ENCODE results near the gene SMDT1.

SMDT1 gene

DNA sequence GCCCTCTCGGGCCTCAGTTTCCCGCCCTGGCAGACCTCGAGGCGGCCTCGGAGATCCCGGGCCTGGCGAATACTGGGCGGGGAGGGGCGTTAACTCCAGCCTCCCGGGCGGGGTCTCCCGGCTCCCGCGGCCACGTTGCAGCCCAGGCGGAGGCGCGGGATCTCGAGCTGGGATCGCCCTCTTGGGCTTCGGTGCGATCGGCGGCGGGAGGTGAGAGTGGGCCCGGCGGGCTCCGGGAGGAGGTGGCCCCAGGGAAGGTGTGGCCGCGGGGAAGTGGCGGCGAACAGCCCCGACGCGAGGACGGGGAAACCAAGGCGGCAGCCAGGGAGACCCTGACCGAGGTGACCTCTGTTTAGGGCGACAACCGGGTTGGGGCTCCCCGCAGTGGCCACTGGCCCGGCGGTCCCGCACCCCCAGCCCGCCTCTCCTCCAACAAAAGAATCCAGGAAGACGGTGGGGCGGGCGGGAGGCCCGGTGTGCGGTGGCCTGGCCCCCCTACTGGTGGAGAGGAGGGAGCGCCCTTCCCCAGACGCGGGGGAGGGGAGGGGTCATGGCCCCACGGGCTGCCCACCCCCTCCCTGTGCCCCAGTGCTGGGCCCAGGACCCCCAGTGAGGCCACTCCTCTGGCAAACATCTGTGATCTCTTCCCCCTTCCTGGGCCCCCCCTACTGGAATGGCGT is 5.2 kb upstream of the SMDT1 start, which contains the start of gene PHETA2:
Gene PHETA2 (plus strand): TSS at position 117 of the 680 bp plus-strand sequence. CDS start 3,046 bp downstream, outside the sequence.
- H3K27ac ChIP-seq = peak within 1 kb of the TSS; percentile 86 to 95 (median 88)
- H3K9ac ChIP-seq = peak within 1 kb of the TSS; percentile 82 to 94 (median 90)
- H3K4me2 ChIP-seq = peak within 1 kb of the TSS; percentile 75 to 93 (median 86)

DNA sequence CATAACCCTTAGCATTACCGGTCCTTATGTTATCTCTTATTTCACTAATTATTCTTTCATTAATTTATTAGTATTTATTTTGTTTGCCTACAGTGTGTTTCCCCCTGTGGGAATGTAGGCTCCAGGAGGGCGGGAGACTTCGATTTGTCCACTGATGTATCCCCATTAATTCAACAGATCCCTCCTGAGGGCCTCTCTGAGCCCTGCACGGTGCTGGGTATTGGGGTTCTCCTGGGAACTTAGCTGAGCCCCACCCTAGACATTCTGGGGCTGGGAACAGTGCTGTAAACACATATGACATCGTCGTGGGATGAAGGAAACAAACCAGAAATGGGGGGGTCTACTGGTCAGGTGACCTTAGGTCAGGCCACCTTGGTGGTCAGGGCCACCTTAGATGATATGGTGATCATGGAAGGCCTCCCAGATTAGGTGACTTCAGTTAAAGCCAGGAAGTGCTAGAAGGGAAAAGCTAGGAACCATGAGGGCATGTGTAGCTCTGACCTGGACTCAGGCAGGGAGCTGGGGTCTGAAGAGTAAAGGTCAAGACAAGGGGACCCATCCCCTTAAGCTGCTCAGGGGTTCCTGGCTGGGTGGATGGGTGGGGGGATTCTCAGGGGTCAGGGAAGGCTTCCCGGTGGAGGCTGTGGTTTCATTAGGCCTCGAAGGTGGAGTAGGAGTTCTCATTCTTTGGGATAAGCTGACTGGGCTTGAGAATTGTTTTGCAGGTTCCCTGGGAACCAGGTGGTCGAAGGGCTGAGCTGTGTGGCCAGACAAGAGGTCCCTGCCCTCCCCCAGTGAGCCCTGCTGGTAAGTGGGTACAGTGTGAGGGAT is 4.4 kb upstream of the SMDT1 start:
- Histone ChIP-seq H3K9ac (peak overlapping the region; percentile 82 to 94 (median 90)), H4K20me1 (no peaks in the 10 kb centered on the region), H3K9me3 (replicated peaks in 1 of 11) (peaks cover 0 to 11% (median 0%) of the 10 kb centered on the region in 11 experiments; a peak in 6 of 22 replicates), H3K4me1 (peaks cover 67 to 80% (median 73%) of the 10 kb centered on the region in 10 experiments), H3K4me2 (peak overlapping the region; percentile 75 to 93 (median 86)), H3K36me3 (peaks cover 0 to 8% (median 0%) of the 10 kb centered on the region in 11 experiments; a peak in 2 of 22 replicates), H3K27ac (peak overlapping the region; percentile 86 to 95 (median 88)), H3K4me3 (peak overlapping the region; percentile 56 to 75 (median 64)), H3K27me3 (peaks cover 0 to 20% (median 11%) of the 10 kb centered on the region in 11 experiments; a peak in 10 of 22 replicates)
- no peak for TF ChIP-seq Cebpa-rat (IDR thresholded peaks at IDR 0.05)

More for the DNA sequence above, 5.2 kb upstream of the SMDT1 start, which contains the start of gene PHETA2:
- Histone ChIP-seq H3K4me1 (peaks cover 74 to 86% (median 80%) of the 10 kb centered on the region in 10 experiments), H3K27me3 (peaks cover 0 to 20% (median 11%) of the 10 kb centered on the region in 11 experiments; a peak in 10 of 22 replicates), H4K20me1 (no peaks in the 10 kb centered on the region), H3K9me3 (replicated peaks in 1 of 11) (peaks cover 0 to 11% (median 0%) of the 10 kb centered on the region in 11 experiments; a peak in 6 of 22 replicates), H3K36me3 (peaks cover 0 to 8% (median 0%) of the 10 kb centered on the region in 11 experiments; a peak in 2 of 22 replicates), H3K4me3 (peak within 1 kb of the TSS; percentile 56 to 75 (median 64))
- TF ChIP-seq Cebpa-rat (IDR thresholded peaks at IDR 0.05) = no peak

DNA sequence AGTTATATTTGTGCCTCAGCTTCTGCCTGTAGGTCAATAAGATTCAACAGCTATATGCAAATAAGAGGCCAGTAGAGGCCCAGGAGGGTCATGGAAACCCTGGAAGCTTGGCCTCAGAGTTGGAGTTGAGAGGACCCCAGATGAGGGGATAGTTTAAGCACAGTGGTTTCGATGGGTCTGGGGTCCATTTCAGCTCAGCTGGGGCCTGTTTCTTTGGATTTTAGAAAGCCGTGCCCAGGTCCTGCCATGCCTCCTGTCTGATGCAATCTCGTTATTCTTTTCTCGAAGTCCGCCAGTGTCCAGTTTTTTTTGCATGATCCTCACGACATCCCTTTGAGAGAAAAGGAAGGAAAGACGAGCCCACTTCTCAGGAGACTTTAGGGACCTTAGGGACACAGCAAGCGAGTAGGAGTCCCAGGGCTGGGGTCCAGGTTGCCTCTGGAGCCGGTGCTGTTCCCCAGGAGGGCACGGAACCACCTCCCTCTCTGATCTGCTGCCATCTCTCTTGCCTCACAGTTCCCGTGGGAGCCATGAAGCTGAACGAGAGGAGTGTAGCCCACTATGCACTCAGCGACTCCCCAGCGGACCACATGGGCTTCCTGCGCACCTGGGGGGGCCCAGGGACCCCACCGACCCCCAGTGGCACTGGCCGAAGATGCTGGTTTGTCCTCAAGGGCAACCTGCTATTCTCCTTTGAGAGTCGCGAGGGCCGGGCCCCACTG is 2.6 kb upstream of the SMDT1 start:
- H3K4me1 ChIP-seq = peaks cover 66 to 82% (median 76%) of the 10 kb centered on the region in 10 experiments
- 0 out of 22 replicates have a peak, but pooled peaks of 1 of the 11 experiments have one; percentile 14 for TF ChIP-seq Cebpa-rat (IDR thresholded peaks at IDR 0.05)
- peaks cover 0 to 20% (median 11%) of the 10 kb centered on the region in 11 experiments; a peak in 10 of 22 replicates for H3K27me3 ChIP-seq
- no peaks in the 10 kb centered on the region for H4K20me1 ChIP-seq
- peaks cover under 1 to 15% (median 6%) of the 10 kb centered on the region in 11 experiments; a peak in 15 of 22 replicates for H3K36me3 ChIP-seq
- peak overlapping the region in 1 of 10 experiments; percentile 28; a peak in 2 of 20 replicates for H3K4me3 ChIP-seq
- H3K4me2 ChIP-seq = peak overlapping the region; percentile 79 to 98 (median 94)
- H3K27ac ChIP-seq = peak overlapping the region in 8 of 11 experiments; percentile 44 to 97 (median 92); a peak in 16 of 22 replicates
- peak overlapping the region in 10 of 11 experiments; percentile 9 to 94 (median 90); a peak in 15 of 22 replicates for H3K9ac ChIP-seq
- H3K9me3 ChIP-seq (replicated peaks in 1 of 11) = peaks cover 0 to 11% (median 0%) of the 10 kb centered on the region in 11 experiments; a peak in 6 of 22 replicates

DNA sequence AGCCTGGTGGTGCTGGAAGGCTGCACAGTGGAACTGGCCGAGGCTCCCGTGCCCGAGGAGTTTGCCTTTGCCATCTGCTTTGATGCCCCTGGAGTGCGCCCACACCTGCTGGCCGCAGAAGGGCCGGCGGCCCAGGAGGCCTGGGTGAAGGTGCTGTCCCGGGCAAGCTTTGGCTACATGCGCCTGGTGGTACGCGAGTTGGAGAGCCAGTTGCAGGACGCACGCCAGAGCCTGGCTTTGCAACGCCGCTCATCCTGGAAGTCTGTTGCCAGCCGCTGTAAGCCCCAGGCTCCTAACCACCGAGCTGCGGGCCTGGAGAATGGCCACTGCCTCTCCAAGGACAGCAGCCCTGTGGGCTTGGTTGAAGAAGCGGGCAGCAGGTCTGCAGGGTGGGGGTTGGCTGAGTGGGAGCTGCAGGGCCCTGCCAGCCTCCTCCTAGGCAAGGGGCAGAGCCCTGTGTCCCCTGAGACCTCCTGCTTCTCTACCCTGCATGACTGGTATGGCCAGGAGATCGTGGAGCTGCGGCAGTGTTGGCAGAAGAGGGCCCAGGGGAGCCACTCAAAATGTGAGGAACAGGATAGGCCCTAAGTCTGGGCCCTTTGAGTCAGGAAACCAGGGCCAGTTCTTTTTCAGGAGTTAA is 1.9 kb upstream of the SMDT1 start:
- no peak for TF ChIP-seq Cebpa-rat (IDR thresholded peaks at IDR 0.05)
- Histone ChIP-seq H3K4me3 (peak overlapping the region in 2 of 10 experiments; percentile 14 to 28; a peak in 2 of 20 replicates), H3K4me2 (peak overlapping the region; percentile 79 to 98 (median 94)), H3K9me3 (replicated peaks in 1 of 11) (peaks cover 0 to 11% (median 0%) of the 10 kb centered on the region in 11 experiments; a peak in 6 of 22 replicates), H3K9ac (peak overlapping the region in 10 of 11 experiments; percentile 9 to 94 (median 92); a peak in 15 of 22 replicates), H4K20me1 (no peaks in the 10 kb centered on the region; a peak in 1 of 22 replicates), H3K27me3 (peaks cover 0 to 20% (median 11%) of the 10 kb centered on the region in 11 experiments; a peak in 10 of 22 replicates), H3K4me1 (peaks cover 66 to 85% (median 74%) of the 10 kb centered on the region in 10 experiments), H3K36me3 (peaks cover 8 to 21% (median 13%) of the 10 kb centered on the region in 11 experiments), H3K27ac (peak overlapping the region; percentile 25 to 97 (median 92); a peak in 18 of 22 replicates)

DNA sequence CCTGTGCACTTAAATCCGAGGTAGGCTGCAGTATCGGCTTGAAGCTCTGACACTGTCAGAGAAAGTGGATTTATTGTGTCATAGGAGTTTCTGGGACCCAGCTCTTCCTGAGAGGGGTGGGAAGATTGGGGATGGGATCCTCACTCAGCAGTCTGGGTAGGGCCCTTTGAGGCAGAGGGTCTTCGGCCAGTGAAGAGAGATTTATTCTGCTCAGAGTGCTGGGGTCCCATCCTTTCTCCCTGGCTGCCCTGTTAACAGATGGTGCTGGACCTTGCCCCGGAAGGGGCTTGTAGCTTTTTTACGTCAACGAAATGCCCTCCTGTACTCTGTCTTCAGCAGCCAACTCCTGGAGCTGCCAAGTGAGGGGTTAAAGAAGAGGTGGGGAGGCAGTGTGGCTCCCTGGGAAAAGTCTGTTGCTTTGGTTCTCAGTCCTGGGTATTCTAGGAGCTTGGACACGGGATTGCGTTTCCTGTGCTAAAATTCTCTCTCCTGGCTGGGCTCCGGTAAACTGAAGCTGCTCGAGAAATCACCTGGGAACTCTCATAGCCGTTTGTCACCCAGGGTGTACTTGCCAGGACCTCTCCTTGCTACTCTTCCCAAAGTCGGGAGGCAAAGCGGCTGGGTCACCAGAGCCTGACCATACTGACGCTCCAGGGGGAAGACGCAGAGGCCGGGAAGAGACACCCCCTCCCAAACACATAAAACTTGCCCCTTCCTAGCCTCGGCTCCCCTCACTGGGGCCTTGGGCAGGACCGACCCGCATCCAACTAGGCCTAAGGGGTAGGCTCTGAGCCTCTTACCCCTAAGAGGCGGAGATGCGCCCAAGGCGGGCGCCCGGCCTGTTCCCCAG is 806 bp upstream of the SMDT1 start:
- TF ChIP-seq Cebpa-rat (IDR thresholded peaks at IDR 0.05) = no peak
- Histone ChIP-seq H3K9me3 (replicated peaks in 1 of 11) (peaks cover 0 to 11% (median 0%) of the 10 kb centered on the region in 11 experiments; a peak in 6 of 22 replicates), H4K20me1 (peaks cover 0 to 6% (median 0%) of the 10 kb centered on the region in 11 experiments; a peak in 2 of 22 replicates)

DNA sequence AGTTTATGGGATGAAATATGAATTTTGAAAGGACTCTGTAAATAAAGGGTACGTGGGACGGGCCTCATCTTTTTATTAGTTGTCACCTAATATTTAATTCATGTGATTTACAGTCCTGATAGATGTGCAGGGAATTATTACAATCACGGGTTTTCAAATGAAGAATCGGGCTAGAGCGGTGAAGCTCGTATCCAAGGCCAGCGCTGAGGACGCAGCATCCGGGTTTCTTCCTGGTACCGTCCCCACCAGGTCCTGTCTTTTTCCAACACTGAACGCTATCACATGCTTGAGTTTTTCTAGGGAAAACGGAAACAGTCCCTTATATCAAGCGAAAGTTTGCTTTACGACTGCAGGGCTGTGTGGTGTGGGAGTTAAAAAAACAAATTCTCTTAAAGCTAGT is 787 bp downstream of the SMDT1 start:
- H3K4me2 ChIP-seq = peak overlapping the region; percentile 73 to 98 (median 94)
- peaks cover 0 to 13% (median 3%) of the 10 kb centered on the region in 11 experiments; a peak in 6 of 22 replicates for H4K20me1 ChIP-seq
- no peak for TF ChIP-seq Cebpa-rat (IDR thresholded peaks at IDR 0.05)
- peaks cover 0 to 6% (median 0%) of the 10 kb centered on the region in 11 experiments; a peak in 6 of 22 replicates for H3K9me3 ChIP-seq (replicated peaks in 1 of 11)
- no peaks in the 10 kb centered on the region for H3K27me3 ChIP-seq
- peak overlapping the region; percentile 87 to 97 (median 93) for H3K27ac ChIP-seq
- H3K4me3 ChIP-seq = peak overlapping the region; percentile 60 to 77 (median 70)
- peaks cover 34 to 48% (median 40%) of the 10 kb centered on the region in 11 experiments for H3K36me3 ChIP-seq
- peaks cover 45 to 61% (median 51%) of the 10 kb centered on the region in 10 experiments for H3K4me1 ChIP-seq
- peak overlapping the region; percentile 85 to 94 (median 92) for H3K9ac ChIP-seq

More for the DNA sequence above, 806 bp upstream of the SMDT1 start:
- peak overlapping the region; percentile 85 to 94 (median 92) for H3K9ac ChIP-seq
- peaks cover 58 to 77% (median 67%) of the 10 kb centered on the region in 10 experiments for H3K4me1 ChIP-seq
- peak overlapping the region; percentile 87 to 97 (median 93) for H3K27ac ChIP-seq
- H3K27me3 ChIP-seq = peaks cover 0 to 14% (median 6%) of the 10 kb centered on the region in 11 experiments; a peak in 10 of 22 replicates
- peaks cover 19 to 32% (median 24%) of the 10 kb centered on the region in 11 experiments for H3K36me3 ChIP-seq
- peak overlapping the region; percentile 79 to 98 (median 94) for H3K4me2 ChIP-seq
- peak overlapping the region; percentile 42 to 77 (median 70) for H3K4me3 ChIP-seq

Measured in BLaER1 treated with 17β-estradiol and CSF1 and Interleukin-3, amounts not matched to agents 10 nM and 100 nM (cell line).